SK-N-SH treated with all-trans-retinoic acid at 6 μM for 48 hours (cell line): ENCODE measurements around the gene GEMIN5.

Source experiments
- ATAC-seq: fragments of 200-7000 bp; cut with Tn5 transposase; 3 replicates; pipeline ENCODE4 v1.9.1; 2020; ENCODE audit warnings: mild to moderate bottlenecking, moderate library complexity
- ARNTL ChIP-seq: fragments of 450-650 bp; formaldehyde crosslinking; IDR thresholded peaks from 2 replicates; pipeline ENCODE4 v1.5.0; 2020; ENCODE audit warnings: low read depth, mild to moderate bottlenecking, moderate library complexity, borderline replicate concordance
- BACH2 ChIP-seq: fragments of 250-450 bp; sonication (Bioruptor Pico); IDR thresholded peaks from 2 replicates; pipeline ENCODE4 v1.9.0; 2021; ENCODE audit warnings: mild to moderate bottlenecking, borderline replicate concordance
- CREB5 ChIP-seq: fragments of 250-450 bp; sonication (Bioruptor Pico); IDR thresholded peaks from 2 replicates; pipeline ENCODE4 v1.5.1; 2020; ENCODE audit warnings: low read depth, mild to moderate bottlenecking, moderate library complexity
- CSDC2 ChIP-seq: fragments of 250-450 bp; sonication (Bioruptor Pico); IDR thresholded peaks from 2 replicates; pipeline ENCODE4 v1.5.0; 2020; ENCODE audit warnings: mild to moderate bottlenecking, moderate library complexity
- CSRNP3 ChIP-seq: fragments of 250-450 bp; sonication (Bioruptor Pico); IDR thresholded peaks from 2 replicates; pipeline ENCODE4 v1.5.1; 2021; ENCODE audit warnings: mild to moderate bottlenecking, moderate library complexity
- ESRRG ChIP-seq: fragments of 250-450 bp; sonication (Bioruptor Pico); IDR thresholded peaks from 2 replicates; pipeline ENCODE4 v1.6.1; 2021; ENCODE audit warnings: mild to moderate bottlenecking
- GLIS3 ChIP-seq: fragments of 250-450 bp; sonication (Bioruptor Pico); IDR thresholded peaks from 2 replicates; pipeline ENCODE4 v1.5.0; 2020; ENCODE audit warnings: mild to moderate bottlenecking, moderate library complexity
- ISL1 ChIP-seq: fragments of 250-450 bp; sonication (Bioruptor Pico); IDR thresholded peaks from 2 replicates; pipeline ENCODE4 v2.1.2; 2022; ENCODE audit warnings: mild to moderate bottlenecking, moderate library complexity
- OSR1 ChIP-seq: fragments of 250-450 bp; sonication (Bioruptor Pico); IDR thresholded peaks from 2 replicates; pipeline ENCODE4 v1.8.0; 2022; ENCODE audit warnings: moderate library complexity, mild to moderate bottlenecking, inconsistent platforms
- PPARA ChIP-seq: fragments of 250-450 bp; sonication (Bioruptor Pico); IDR thresholded peaks from 2 replicates; pipeline ENCODE4 v1.5.0; 2020; ENCODE audit warnings: mild to moderate bottlenecking, borderline replicate concordance
- RARB ChIP-seq: fragments of 250-450 bp; sonication (Bioruptor Pico); IDR thresholded peaks from 2 replicates; pipeline ENCODE4 v1.8.0; 2021; ENCODE audit warnings: mild to moderate bottlenecking, moderate library complexity
- SNAI2 ChIP-seq: fragments of 250-450 bp; sonication (Bioruptor Pico); IDR thresholded peaks from 2 replicates; pipeline ENCODE4 v1.5.0; 2020; ENCODE audit warnings: mild to moderate bottlenecking, moderate library complexity
- TCF4 ChIP-seq: fragments of 250-450 bp; sonication (Bioruptor Pico); IDR thresholded peaks from 2 replicates; pipeline ENCODE4 v1.8.0; 2021; ENCODE audit warnings: mild to moderate bottlenecking, moderate library complexity, borderline replicate concordance
- TOX ChIP-seq: fragments of 250-450 bp; sonication (Bioruptor Pico); IDR thresholded peaks from 2 replicates; pipeline ENCODE4 v1.8.0; 2021; ENCODE audit warnings: mild to moderate bottlenecking, moderate library complexity, borderline replicate concordance
- TSHZ2 ChIP-seq: fragments of 250-450 bp; sonication (Bioruptor Pico); IDR thresholded peaks from 2 replicates; pipeline ENCODE4 v1.5.0; 2020; ENCODE audit warnings: mild to moderate bottlenecking, moderate library complexity
- ZC3H10 ChIP-seq: fragments of 250-450 bp; sonication (Bioruptor Pico); IDR thresholded peaks from 2 replicates; pipeline ENCODE4 v1.5.1; 2021; ENCODE audit warnings: mild to moderate bottlenecking, moderate library complexity
- ZFP30 ChIP-seq: fragments of 450-650 bp; formaldehyde crosslinking; IDR thresholded peaks from 2 replicates; pipeline ENCODE4 v1.5.0; 2022; ENCODE audit warnings: mild to moderate bottlenecking, moderate library complexity
- ZNF565 ChIP-seq: fragments of 450-650 bp; formaldehyde crosslinking; conservative IDR thresholded peaks from 2 replicates; pipeline ENCODE4 v1.5.0; 2020; ENCODE audit warnings: low read depth, mild to moderate bottlenecking, moderate library complexity
- ZNF70 ChIP-seq: fragments of 450-650 bp; formaldehyde crosslinking; IDR thresholded peaks from 2 replicates; pipeline ENCODE4 v1.5.0; 2020; ENCODE audit warnings: mild to moderate bottlenecking, moderate library complexity
- ZNF8 ChIP-seq: fragments of 450-650 bp; formaldehyde crosslinking; IDR thresholded peaks from 2 replicates; pipeline ENCODE4 v1.5.0; 2020; ENCODE audit warnings: mild to moderate bottlenecking, moderate library complexity
- TF ChIP-seq, protein P1 (sequence below): fragments of 250-450 bp; sonication (Bioruptor Pico); IDR thresholded peaks from 2 replicates; pipeline ENCODE4 v1.8.0; 2021; ENCODE audit warnings: low read depth, mild to moderate bottlenecking, moderate library complexity, borderline replicate concordance
- TF ChIP-seq, protein P2 (sequence below): fragments of 250-450 bp; sonication (Bioruptor Pico); IDR thresholded peaks from 2 replicates; pipeline ENCODE4 v1.8.0; 2020; ENCODE audit warnings: mild to moderate bottlenecking, moderate library complexity, borderline replicate concordance

Gene GEMIN5

GRCh38 chr5:154949781-154950180 is 11.8 kb upstream of the GEMIN5 start:
- no peak for ATAC-seq
- TF ChIP-seq BACH2 (CRISPR knock-in tag) = no peak
- TF ChIP-seq, protein P1, sequence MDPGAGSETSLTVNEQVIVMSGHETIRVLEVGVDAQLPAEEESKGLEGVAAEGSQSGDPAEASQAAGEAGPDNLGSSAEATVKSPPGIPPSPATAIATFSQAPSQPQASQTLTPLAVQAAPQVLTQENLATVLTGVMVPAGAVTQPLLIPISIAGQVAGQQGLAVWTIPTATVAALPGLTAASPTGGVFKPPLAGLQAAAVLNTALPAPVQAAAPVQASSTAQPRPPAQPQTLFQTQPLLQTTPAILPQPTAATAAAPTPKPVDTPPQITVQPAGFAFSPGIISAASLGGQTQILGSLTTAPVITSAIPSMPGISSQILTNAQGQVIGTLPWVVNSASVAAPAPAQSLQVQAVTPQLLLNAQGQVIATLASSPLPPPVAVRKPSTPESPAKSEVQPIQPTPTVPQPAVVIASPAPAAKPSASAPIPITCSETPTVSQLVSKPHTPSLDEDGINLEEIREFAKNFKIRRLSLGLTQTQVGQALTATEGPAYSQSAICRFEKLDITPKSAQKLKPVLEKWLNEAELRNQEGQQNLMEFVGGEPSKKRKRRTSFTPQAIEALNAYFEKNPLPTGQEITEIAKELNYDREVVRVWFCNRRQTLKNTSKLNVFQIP = no peak
- no peak for TF ChIP-seq OSR1 (CRISPR knock-in tag)
- no peak for TF ChIP-seq RARB (CRISPR knock-in tag)
- no peak for TF ChIP-seq GLIS3
- no peak for TF ChIP-seq ZC3H10 (CRISPR knock-in tag)
- no peak for TF ChIP-seq CSDC2
- no peak for TF ChIP-seq ZFP30
- no peak for TF ChIP-seq ESRRG (CRISPR knock-in tag)
- TF ChIP-seq TSHZ2 (CRISPR knock-in tag) = no peak
- TF ChIP-seq TOX (CRISPR knock-in tag) = no peak
- no peak for TF ChIP-seq ZNF70 (CRISPR knock-in tag)
- TF ChIP-seq SNAI2 (CRISPR knock-in tag) = no peak
- TF ChIP-seq TCF4 (CRISPR knock-in tag) = no peak
- TF ChIP-seq ZNF8 (CRISPR knock-in tag) = no peak
- TF ChIP-seq ISL1 (CRISPR knock-in tag) = no peak
- TF ChIP-seq CREB5 (CRISPR knock-in tag) = no peak
- TF ChIP-seq PPARA = no peak

GRCh38 chr5:154948313-154948712 is 10.3 kb upstream of the GEMIN5 start:
- no peak for ATAC-seq
- TF ChIP-seq CSRNP3 (no peak), SNAI2 (CRISPR knock-in tag) (no peak), ZC3H10 (CRISPR knock-in tag) (no peak), TOX (CRISPR knock-in tag) (no peak), CREB5 (CRISPR knock-in tag) (no peak), ZNF565 (CRISPR knock-in tag) (no peak), BACH2 (CRISPR knock-in tag) (no peak), ISL1 (CRISPR knock-in tag) (no peak), ARNTL (no peak), CSDC2 (no peak), TSHZ2 (CRISPR knock-in tag) (no peak), OSR1 (CRISPR knock-in tag) (no peak), ESRRG (CRISPR knock-in tag) (no peak), GLIS3 (no peak), PPARA (no peak)
- TF ChIP-seq, protein P2, sequence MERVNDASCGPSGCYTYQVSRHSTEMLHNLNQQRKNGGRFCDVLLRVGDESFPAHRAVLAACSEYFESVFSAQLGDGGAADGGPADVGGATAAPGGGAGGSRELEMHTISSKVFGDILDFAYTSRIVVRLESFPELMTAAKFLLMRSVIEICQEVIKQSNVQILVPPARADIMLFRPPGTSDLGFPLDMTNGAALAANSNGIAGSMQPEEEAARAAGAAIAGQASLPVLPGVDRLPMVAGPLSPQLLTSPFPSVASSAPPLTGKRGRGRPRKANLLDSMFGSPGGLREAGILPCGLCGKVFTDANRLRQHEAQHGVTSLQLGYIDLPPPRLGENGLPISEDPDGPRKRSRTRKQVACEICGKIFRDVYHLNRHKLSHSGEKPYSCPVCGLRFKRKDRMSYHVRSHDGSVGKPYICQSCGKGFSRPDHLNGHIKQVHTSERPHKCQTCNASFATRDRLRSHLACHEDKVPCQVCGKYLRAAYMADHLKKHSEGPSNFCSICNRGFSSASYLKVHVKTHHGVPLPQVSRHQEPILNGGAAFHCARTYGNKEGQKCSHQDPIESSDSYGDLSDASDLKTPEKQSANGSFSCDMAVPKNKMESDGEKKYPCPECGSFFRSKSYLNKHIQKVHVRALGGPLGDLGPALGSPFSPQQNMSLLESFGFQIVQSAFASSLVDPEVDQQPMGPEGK = no peak
- TF ChIP-seq, all 23 proteins: peak for 0
